ENCODE data around the gene DISP3. TPM values are rescaled to one million over a fixed set of nuclear protein-coding genes. Genes with fewer than 3 reads are reported as not detected.

Gene DISP3
- total RNA-seq, 4 donors from 2014 or later = 0.19 TPM; not detected in 3

DNA sequence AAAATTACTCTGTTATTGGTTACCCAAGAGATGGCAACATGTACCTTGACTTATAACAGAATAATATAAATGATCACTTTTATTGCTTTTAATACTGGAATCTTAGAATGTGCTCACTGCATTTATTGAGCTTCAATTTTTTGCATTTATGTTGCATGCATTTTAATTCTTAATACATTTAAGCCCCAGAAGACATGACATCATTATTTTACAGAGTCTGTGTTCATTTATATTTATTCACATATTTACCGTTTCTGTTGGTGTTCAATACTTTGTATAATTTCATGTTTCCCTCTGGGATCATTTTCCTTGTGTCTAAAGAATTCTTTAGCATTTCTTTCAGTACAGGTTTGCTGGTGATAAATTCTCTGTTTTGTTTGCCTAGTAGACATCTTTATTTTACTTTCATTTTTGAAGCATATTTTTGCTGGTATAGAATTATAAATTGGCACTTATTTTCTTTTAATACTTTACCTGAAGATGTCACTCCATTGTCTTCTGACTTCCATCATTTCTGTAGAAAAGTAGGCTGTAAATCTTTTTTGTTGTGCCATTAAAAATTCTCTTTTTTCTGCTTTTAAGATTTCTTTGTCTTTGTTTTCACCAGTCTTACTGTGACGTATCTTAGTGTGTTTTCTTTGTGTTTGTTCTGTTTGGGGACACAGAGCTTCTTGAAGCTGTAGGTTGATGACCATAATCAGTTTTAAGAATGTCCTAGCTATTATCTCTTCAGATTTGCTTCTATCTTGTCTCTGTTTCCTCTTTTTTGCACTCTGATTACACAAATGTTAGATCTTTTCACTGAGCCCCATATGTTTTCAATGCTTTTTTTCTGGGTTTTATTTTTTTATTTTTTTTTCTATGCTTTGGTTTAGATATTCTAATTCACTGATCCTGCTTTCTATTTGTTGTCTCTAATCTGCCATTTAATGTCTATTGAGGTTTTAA lies 26.9 kb downstream of the DISP3 start:
- no peak for ATAC-seq
- peaks cover 0 to 79% (median 0%) of the 10 kb centered on the region in 3 donors for H3K9me3 ChIP-seq
- WGBS, 2 donors (ENCODE audit: low coverage in 1 of 2) = 78 to 86% methylated on average over 1 to 2 of the region's 2 CpGs
- H3K27ac ChIP-seq = no peak overlapping the region
- TF ChIP-seq POLR2AphosphoS5 (IDR thresholded peaks at IDR 0.05) = no peak
- TF ChIP-seq, protein P1, sequence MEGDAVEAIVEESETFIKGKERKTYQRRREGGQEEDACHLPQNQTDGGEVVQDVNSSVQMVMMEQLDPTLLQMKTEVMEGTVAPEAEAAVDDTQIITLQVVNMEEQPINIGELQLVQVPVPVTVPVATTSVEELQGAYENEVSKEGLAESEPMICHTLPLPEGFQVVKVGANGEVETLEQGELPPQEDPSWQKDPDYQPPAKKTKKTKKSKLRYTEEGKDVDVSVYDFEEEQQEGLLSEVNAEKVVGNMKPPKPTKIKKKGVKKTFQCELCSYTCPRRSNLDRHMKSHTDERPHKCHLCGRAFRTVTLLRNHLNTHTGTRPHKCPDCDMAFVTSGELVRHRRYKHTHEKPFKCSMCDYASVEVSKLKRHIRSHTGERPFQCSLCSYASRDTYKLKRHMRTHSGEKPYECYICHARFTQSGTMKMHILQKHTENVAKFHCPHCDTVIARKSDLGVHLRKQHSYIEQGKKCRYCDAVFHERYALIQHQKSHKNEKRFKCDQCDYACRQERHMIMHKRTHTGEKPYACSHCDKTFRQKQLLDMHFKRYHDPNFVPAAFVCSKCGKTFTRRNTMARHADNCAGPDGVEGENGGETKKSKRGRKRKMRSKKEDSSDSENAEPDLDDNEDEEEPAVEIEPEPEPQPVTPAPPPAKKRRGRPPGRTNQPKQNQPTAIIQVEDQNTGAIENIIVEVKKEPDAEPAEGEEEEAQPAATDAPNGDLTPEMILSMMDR (IDR thresholded peaks at IDR 0.05) = no peak
- TF ChIP-seq EP300 (IDR thresholded peaks at IDR 0.05) = no peak
- TF ChIP-seq POLR2A (IDR thresholded peaks at IDR 0.05) = no peak
- H3K27me3 ChIP-seq = peaks cover 37% of the 10 kb centered on the region
- peaks cover 0 to 5% (median 0%) of the 10 kb centered on the region in 3 donors for H3K4me1 ChIP-seq
- H3K36me3 ChIP-seq = no peaks in the 10 kb centered on the region
- H3K4me3 ChIP-seq = no peak overlapping the region

DNA sequence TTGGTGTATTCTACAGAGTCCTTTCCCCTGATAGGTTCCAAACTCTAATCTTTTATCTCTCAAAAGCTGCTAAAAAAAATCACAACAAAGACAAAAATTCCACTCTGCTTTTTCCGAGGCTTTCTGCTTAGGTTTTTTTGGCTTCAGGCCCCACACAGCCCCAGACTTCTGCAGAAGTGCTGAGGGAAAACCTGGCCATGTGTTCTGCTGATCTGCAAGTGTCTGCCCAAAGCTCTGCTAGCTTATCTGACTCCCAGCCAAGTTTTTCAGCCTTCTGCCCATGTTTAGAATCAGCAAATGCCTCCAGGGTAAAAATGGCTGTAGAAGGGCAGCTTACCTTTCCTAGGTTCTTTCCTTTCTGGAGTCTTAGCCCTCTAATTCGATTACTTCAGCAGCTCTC lies 28.4 kb downstream of the DISP3 start:
- H3K9me3 ChIP-seq = peaks cover 0 to 77% (median 0%) of the 10 kb centered on the region in 3 donors
- H3K4me1 ChIP-seq = no peaks in the 10 kb centered on the region
- no peak overlapping the region for H3K27ac ChIP-seq
- H3K4me3 ChIP-seq = no peak overlapping the region
- TF ChIP-seq, protein P1 (IDR thresholded peaks at IDR 0.05) = no peak
- TF ChIP-seq POLR2A (IDR thresholded peaks at IDR 0.05) = no peak
- no peak for TF ChIP-seq EP300 (IDR thresholded peaks at IDR 0.05)
- TF ChIP-seq POLR2AphosphoS5 (IDR thresholded peaks at IDR 0.05) = no peak
- WGBS, 2 donors (ENCODE audit: low coverage in 1 of 2) = 38 to 49% methylated on average over 1 to 2 of the region's 2 CpGs
- H3K27me3 ChIP-seq = peaks cover 28% of the 10 kb centered on the region
- no peaks in the 10 kb centered on the region for H3K36me3 ChIP-seq
- no peak for ATAC-seq

DNA sequence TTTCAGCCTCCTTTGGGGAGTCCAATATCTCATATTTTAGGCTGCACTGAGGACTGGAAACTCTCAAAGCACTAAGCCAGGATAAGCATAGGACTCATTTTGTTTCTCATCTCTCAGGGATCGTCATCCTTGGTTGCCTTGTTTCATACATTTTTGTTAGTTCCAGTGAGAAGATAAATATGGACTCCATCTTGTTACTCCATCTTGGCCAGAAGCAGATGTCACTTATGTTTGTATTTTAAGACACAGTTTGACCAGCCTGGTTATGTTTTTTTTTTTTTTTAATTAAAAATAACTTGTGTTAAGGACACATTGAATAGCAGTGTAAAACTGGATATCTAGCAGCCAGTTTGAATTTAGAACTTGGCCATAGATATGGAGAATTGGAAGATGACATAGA lies 34.7 kb downstream of the DISP3 start:
- Histone ChIP-seq H3K4me1 (no peaks in the 10 kb centered on the region), H3K27ac (no peak overlapping the region)

DNA sequence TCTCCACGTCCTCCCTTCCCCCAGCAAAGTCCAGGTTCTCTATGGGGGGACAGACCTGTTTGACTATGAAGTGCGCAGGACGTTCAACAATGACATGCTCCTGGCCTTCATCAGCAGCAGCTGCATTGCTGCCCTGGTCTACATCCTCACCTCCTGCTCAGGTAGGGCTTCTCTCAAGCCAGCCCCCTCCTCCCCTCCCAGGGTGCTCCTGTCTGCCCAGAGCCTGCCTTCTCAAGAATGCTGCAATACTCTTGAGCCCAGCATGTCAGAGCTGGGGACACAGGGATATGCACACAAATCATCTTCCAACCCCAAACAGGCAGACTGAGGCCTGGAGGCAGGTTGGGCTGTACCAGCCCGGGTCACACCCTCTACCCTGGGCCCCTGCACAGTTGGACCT lies 35.4 kb downstream of the DISP3 start:
- TF ChIP-seq EP300 (IDR thresholded peaks at IDR 0.05) = no peak
- TF ChIP-seq, protein P1 (IDR thresholded peaks at IDR 0.05) = no peak
- no peak for TF ChIP-seq POLR2A (IDR thresholded peaks at IDR 0.05)
- no peak for TF ChIP-seq POLR2AphosphoS5 (IDR thresholded peaks at IDR 0.05)
- Histone ChIP-seq H3K27ac (no peak overlapping the region), H3K27me3 (peaks cover 57% of the 10 kb centered on the region), H3K36me3 (no peaks in the 10 kb centered on the region), H3K4me3 (no peak overlapping the region), H3K9me3 (peaks cover 0 to 20% (median 0%) of the 10 kb centered on the region in 3 donors), H3K4me1 (no peaks in the 10 kb centered on the region)
- ATAC-seq = no peak
- WGBS, 2 donors (ENCODE audit: low coverage in 1 of 2) = 80 to 86% methylated on average over 1 to 4 of the region's 4 CpGs

More for the DNA sequence above, 34.7 kb downstream of the DISP3 start:
- Histone ChIP-seq H3K9me3 (peaks cover 0 to 20% (median 0%) of the 10 kb centered on the region in 3 donors), H3K27me3 (peaks cover 50% of the 10 kb centered on the region), H3K36me3 (no peaks in the 10 kb centered on the region), H3K4me3 (no peak overlapping the region)
- TF ChIP-seq POLR2A (IDR thresholded peaks at IDR 0.05) = no peak
- no peak for TF ChIP-seq EP300 (IDR thresholded peaks at IDR 0.05)
- TF ChIP-seq, protein P1 (IDR thresholded peaks at IDR 0.05) = no peak
- TF ChIP-seq POLR2AphosphoS5 (IDR thresholded peaks at IDR 0.05) = no peak
- no peak for ATAC-seq
- WGBS, 2 donors (ENCODE audit: low coverage in 1 of 2) = 58 to 90% methylated on average over 1 of the region's 1 CpG
